SJCRH30 (cell line): ENCODE data around the gene GALNT7. TPM values are rescaled to one million over a fixed set of nuclear protein-coding genes. Genes with fewer than 3 reads are reported as not detected.
"Not testable (repeated sequence)": the region's sequence is repeated elsewhere in the genome, so short reads cannot be mapped to it uniquely, and the experiment has no call there.

Experiments used
- DNase-seq, 2 experiments: peaks; one replicate each; pipeline ENCODE4 v3.0.0-alpha.2; 2015 to 2020
- H3K27ac ChIP-seq: fragments of 250-450 bp; sonication (Bioruptor Pico); 2 replicates; pipeline ENCODE4 v1.5.1; 2020; ENCODE audit warnings: mild to moderate bottlenecking, moderate library complexity
- H3K27me3 ChIP-seq: fragments of 250-450 bp; sonication (Bioruptor Pico); 2 replicates; pipeline ENCODE4 v1.5.1; 2020; ENCODE audit warnings: mild to moderate bottlenecking, moderate library complexity
- H3K36me3 ChIP-seq: fragments of 250-450 bp; sonication (Bioruptor Pico); 2 replicates; pipeline ENCODE4 v1.5.1; 2020; ENCODE audit warnings: mild to moderate bottlenecking, moderate library complexity
- H3K4me1 ChIP-seq: fragments of 250-450 bp; sonication (Bioruptor Pico); 2 replicates; pipeline ENCODE4 v1.5.1; 2020; ENCODE audit warnings: mild to moderate bottlenecking, moderate library complexity
- H3K4me3 ChIP-seq: fragments of 250-450 bp; sonication (Bioruptor Pico); 2 replicates; pipeline ENCODE4 v1.5.1; 2020; ENCODE audit warnings: mild to moderate bottlenecking, moderate library complexity
- H3K9me3 ChIP-seq: fragments of 250-450 bp; sonication (Bioruptor Pico); replicated peaks from 2 replicates; pipeline ENCODE4 v1.5.1; 2020; ENCODE audit warnings: mild to moderate bottlenecking, moderate library complexity
- total RNA-seq: library from RNA; depleted of rRNA; stranded (reverse); fragments of >200 nt; shearing (Covaris generic); gene quantifications from 2 replicates; pipeline ENCODE4 v1.2.3, GENCODE V29; 2014

GALNT7 gene
- total RNA-seq, 1 experiment from 2014 or later: 48.4 TPM

DNA sequence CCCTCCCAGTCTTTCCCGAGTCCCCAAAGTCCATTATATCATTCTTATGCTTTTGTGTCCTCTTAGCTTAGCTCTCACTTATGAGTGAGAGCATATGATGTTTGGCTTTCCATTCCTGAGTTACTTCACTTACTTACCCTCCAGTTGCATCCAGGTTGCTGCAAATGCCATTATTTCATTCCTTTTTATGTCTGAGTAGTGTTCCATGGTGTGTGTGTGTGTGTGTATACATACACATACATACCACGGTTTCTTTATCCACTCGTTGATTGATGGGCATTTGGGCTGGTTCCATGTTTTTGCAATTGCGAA lies 50.5 kb downstream of the GALNT7 start:
- not testable (repeated sequence) for H3K27me3 ChIP-seq, H3K36me3 ChIP-seq, H3K9me3 ChIP-seq, H3K4me3 ChIP-seq, DNase-seq
- Histone ChIP-seq H3K4me1 (peaks cover 24% of the 10 kb centered on the region), H3K27ac (0 out of 2 replicates have a peak overlapping the region, but pooled peaks have one; percentile 3)

DNA sequence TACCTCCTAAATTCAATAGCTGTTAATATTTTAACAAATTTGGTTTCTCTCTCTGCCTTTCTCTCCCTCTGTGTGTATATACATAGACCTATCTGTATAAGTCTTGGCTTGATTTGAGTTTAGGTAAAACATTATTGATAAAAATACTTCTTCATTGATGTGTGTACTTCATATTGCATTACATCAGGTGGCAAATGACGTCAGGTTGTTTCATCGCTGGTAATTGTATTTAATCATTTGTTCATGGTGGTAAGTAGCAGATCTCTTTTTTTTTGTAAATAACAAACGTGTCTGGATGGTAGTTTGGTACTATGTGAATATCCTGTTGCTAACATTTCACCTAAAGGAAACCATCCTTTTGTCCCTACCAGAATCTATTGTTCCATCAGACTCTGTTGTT lies 55.1 kb downstream of the GALNT7 start:
- peaks cover 6% of the 10 kb centered on the region for H3K4me1 ChIP-seq
- H3K27ac ChIP-seq: no peak overlapping the region
- H3K4me3 ChIP-seq: no peak overlapping the region
- no peaks in the 10 kb centered on the region for H3K9me3 ChIP-seq
- H3K36me3 ChIP-seq: no peaks in the 10 kb centered on the region
- DNase-seq: no peak
- no peaks in the 10 kb centered on the region for H3K27me3 ChIP-seq

DNA sequence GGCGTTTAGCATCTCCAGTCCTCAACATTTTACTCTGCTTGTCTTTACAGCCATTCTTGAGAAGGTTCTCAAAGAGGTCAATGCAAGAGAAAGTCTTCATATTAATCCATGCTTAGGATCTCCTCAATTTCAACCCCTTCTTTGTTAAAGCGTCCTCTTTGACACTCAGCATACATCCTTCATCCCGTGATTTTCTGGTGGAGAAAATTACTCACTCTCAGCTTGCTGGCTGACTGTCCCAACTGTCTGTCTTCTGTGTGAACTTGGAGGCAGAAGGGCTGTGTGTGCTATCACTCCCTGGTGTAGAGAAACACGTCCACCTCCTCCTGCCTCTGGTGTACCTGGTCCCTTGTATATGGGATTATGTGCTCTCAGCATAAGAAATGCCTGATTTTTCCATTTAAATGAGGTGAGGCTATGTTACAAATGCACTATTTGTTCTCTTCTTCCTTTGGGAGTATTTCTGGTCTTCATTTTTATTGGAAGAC lies 57.8 kb downstream of the GALNT7 start:
- Histone ChIP-seq H3K36me3 (no peaks in the 10 kb centered on the region), H3K4me1 (no peaks in the 10 kb centered on the region), H3K9me3 (no peaks in the 10 kb centered on the region), H3K4me3 (no peak overlapping the region), H3K27me3 (no peaks in the 10 kb centered on the region), H3K27ac (no peak overlapping the region)
- DNase-seq: no peak

DNA sequence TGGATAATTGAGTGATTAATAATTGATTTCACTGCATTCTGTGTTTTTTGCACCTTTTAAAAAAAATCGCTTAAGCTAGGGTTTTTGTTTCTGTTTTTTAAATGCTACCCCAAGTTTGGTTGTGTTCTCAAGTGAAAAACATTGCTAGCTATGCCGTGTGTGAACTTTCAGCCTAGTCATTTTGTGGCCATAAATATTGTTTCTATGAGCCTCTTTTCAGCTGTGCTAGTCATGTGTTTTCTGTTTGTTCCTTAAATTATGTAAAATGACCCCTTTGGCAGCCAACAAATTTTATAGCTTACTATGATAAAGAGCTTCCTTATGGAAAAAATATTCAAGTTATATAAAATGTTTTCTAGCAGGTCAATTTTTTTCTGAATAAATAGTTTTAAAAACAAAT lies 59.1 kb downstream of the GALNT7 start:
- Histone ChIP-seq H3K9me3 (no peaks in the 10 kb centered on the region), H3K4me3 (no peak overlapping the region), H3K4me1 (no peaks in the 10 kb centered on the region), H3K36me3 (no peaks in the 10 kb centered on the region; the same call in 1 of the 2 replicates), H3K27ac (no peak overlapping the region), H3K27me3 (no peaks in the 10 kb centered on the region)
- no peak for DNase-seq

DNA sequence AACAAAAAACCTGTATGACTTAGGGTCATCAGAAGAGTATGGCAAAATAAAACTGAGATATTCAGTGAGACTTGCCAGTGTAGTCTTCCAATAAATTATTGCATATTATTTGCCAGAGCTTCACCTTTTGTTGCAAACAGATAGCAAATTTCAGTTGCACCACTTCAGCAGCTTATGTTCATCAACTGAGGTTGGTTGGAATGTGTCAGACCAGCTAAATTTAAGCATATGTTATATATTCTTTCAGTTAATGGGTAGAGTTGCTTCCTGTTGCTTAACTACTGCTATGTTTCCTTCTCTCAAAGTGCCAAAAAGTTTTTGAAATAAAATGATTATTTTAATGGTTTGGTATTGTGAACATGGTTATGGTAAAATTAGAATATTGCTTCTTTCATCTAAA lies 61.5 kb downstream of the GALNT7 start:
- Histone ChIP-seq H3K27me3 (no peaks in the 10 kb centered on the region), H3K4me3 (no peak overlapping the region), H3K4me1 (no peaks in the 10 kb centered on the region), H3K36me3 (no peaks in the 10 kb centered on the region; the same call in 1 of the 2 replicates), H3K27ac (no peak overlapping the region), H3K9me3 (no peaks in the 10 kb centered on the region)
- no peak for DNase-seq

DNA sequence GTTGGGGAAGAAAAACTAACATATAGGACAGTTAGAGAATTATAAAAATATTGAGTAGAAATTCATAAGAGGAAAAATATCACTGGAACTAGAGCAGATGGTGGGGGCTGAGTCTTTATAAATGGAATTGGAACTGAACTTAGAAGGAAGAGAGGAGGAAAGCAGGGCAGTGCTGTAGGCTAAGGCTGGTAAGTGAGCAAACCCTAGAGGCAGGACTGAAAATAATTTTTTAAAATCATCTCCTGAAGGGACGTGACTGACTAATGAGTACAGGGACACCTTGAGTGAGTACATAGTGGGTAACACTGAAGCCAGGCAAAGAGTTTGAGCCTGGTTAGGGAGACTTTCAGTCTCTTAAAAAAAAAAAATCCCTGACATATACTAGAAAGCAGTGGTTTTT lies 63.3 kb downstream of the GALNT7 start:
- H3K27me3 ChIP-seq: no peaks in the 10 kb centered on the region
- DNase-seq: no peak
- H3K36me3 ChIP-seq: no peaks in the 10 kb centered on the region; the same call in 1 of the 2 replicates
- no peak overlapping the region for H3K27ac ChIP-seq
- peaks cover 2% of the 10 kb centered on the region for H3K4me1 ChIP-seq
- no peaks in the 10 kb centered on the region for H3K9me3 ChIP-seq
- H3K4me3 ChIP-seq: no peak overlapping the region

DNA sequence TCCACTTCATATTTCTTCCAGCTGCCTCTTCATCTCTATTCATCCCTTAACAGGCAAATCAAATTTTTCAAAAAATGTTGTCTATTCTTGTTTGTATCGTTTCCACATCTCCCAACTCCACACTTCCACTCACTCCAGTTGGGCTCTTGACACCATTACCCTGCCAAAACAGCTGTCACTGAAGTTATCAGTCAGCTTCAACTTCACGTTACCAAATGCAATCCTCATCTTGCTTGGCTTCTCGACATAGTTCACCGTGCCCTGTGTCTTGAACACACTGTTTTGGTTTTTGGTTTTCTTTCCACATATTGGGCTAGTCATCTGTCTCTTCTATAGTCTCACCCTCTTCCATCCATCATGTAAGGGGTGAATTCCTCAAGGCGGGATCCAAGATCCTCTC lies 65.2 kb downstream of the GALNT7 start:
- no peak for DNase-seq
- Histone ChIP-seq H3K27ac (no peak overlapping the region), H3K27me3 (no peaks in the 10 kb centered on the region), H3K4me3 (no peak overlapping the region), H3K36me3 (no peaks in the 10 kb centered on the region; the same call in 1 of the 2 replicates), H3K9me3 (no peaks in the 10 kb centered on the region), H3K4me1 (peaks cover 17% of the 10 kb centered on the region)

DNA sequence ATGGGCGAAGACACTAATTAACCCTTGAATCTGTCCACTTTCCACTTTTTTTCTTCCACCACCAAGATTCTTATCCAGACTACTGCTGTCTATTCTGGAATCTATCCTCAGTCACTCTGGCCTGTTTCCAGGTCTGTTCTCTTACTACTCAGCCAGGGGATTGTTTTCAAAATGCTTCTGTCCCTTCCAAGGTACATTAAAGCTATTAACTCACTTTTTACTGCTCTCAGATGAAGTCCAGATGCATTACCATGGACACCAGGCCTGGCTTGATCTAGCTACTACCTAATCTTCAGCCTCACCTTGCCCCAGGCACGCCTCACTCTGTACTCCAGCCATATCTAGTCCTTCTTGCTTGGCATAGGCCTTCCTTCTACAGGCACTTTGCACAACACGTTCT lies 66.4 kb downstream of the GALNT7 start:
- no peak overlapping the region for H3K27ac ChIP-seq
- H3K9me3 ChIP-seq: no peaks in the 10 kb centered on the region
- H3K27me3 ChIP-seq: no peaks in the 10 kb centered on the region
- no peak overlapping the region for H3K4me3 ChIP-seq
- peaks cover 17% of the 10 kb centered on the region for H3K4me1 ChIP-seq
- no peak for DNase-seq
- H3K36me3 ChIP-seq: peaks cover 2% of the 10 kb centered on the region; the same call in 1 of the 2 replicates

DNA sequence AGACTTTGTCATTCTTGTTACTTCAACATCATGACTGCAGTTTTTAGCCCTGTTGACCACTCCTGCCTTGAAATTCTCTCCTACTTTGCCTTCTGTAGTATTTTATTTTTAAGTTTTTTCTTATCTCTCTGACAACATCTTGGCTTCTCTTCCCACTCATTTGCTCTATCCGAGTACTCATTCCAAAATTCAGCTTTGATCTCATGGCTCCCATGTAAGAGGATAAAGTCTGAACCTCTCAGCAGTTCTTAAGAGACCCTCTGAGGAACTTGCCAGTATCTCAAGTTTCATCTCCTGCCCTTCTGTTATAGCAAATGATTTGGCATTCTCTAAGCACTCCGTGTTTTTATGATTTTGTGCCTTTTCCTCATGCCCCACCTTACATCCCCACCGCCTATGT lies 67.7 kb downstream of the GALNT7 start:
- peaks cover 17% of the 10 kb centered on the region for H3K4me1 ChIP-seq
- no peaks in the 10 kb centered on the region for H3K27me3 ChIP-seq
- H3K27ac ChIP-seq: no peak overlapping the region
- H3K36me3 ChIP-seq: peaks cover 2% of the 10 kb centered on the region; the same call in 1 of the 2 replicates
- H3K4me3 ChIP-seq: no peak overlapping the region
- no peaks in the 10 kb centered on the region for H3K9me3 ChIP-seq
- no peak for DNase-seq

DNA sequence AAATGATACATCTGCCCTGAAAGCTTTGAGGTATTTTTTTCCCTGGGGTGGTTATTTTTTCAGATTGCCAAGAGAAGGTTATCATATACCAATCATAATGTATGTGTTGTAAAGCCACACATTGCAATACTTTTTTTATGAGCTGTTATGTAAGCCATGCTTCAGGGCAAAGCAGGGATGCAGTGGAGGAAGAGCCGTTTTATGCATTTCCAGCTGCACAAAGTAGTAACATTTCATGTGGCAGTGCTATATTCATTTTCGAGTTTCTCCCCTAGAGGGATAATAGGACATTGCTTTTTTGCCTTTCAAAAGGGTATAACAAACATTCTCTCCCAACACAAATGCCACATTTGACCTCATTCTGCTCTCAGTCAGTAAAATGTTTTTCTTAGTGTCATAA lies 68.5 kb downstream of the GALNT7 start:
- DNase-seq: no peak
- Histone ChIP-seq H3K27me3 (no peaks in the 10 kb centered on the region), H3K36me3 (peaks cover 2% of the 10 kb centered on the region; the same call in 1 of the 2 replicates), H3K4me3 (no peak overlapping the region), H3K9me3 (no peaks in the 10 kb centered on the region), H3K27ac (no peak overlapping the region), H3K4me1 (peaks cover 21% of the 10 kb centered on the region)

DNA sequence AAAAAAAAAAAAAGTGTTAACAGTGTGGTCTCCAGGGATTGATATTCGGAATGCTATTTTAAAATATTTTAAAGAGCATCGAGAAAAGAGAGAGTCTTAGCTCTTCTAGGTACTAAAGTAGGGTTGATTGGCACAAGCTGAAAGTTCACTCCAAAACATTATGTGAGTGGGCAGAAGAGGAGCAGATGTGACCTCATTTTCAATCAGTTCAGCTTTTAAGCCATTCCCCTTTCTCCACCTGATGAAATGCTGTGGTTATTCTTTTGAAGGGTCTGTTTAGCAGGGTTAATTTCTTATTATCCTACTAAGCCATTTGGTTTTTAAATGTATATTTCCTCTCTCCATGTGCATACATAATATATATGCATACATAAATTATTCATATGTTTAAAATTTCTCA lies 69.2 kb downstream of the GALNT7 start:
- Histone ChIP-seq H3K27ac (no peak overlapping the region), H3K4me1 (peaks cover 27% of the 10 kb centered on the region), H3K9me3 (no peaks in the 10 kb centered on the region), H3K36me3 (peaks cover 2% of the 10 kb centered on the region; the same call in 1 of the 2 replicates), H3K27me3 (no peaks in the 10 kb centered on the region), H3K4me3 (no peak overlapping the region)
- no peak for DNase-seq

DNA sequence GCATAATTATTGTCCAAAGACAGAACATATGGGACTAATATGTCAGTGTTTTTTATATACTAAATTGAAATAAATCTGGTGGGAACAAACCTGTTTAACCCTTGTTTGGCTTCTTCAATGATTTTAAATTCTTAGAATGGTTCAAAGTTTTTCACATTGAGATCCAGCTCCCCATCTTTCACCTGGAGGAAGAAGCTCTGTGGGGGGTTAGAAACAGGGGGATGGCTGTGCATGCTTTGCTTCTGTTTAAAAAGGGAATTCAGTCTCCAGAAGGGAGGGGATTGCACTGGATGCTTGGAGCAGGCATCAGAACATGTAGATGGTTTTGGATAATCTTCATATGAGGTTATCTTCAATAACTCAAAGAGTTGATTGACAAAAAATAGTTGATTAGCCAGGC lies 72.1 kb downstream of the GALNT7 start:
- Histone ChIP-seq H3K36me3 (0 out of 2 replicates have a peak, but pooled peaks cover 2% of the 10 kb centered on the region), H3K27me3 (no peaks in the 10 kb centered on the region), H3K4me3 (no peak overlapping the region), H3K27ac (no peak overlapping the region), H3K4me1 (peaks cover 43% of the 10 kb centered on the region), H3K9me3 (no peaks in the 10 kb centered on the region)
- no peak for DNase-seq

DNA sequence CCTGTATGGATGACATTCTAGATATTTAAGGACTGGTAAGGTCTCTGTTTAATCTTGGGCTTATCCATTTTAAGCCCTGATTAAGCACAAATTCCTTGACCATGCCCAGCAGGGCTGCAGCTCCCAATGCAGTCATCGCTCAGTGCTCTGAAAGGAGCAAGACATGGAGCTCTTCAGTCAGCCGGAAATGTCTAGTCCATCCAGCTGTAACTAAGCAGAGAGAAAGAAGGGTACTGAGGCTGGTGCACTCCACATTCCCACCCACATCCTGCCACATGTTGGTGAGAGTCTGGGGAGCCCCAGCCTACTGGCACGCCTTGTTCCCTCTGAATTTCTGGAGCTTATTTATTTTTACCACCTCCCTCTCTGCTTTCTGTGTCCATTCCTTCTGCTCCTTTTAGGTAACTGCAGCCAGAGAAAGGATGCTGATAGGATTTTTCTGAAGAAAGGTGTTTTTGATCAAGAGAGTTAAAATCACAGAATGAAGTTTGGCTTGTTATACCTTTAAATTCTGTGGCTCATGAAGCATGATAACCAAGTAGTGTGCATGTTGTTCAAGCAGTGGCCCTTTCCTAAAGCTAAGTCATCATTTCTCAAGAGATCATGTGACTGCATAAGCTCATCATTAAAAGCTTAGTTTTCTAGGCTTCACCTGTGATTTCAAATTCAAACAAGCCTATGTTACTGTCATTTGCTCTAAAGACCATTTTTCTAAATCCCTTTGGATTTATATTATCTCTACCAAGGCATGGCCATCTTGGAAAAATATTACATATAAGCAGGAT lies 74.0 kb downstream of the GALNT7 start:
- DNase-seq: no peak
- 0 out of 2 replicates have a peak, but pooled peaks cover 2% of the 10 kb centered on the region for H3K36me3 ChIP-seq
- H3K4me3 ChIP-seq: no peak overlapping the region
- peaks cover 44% of the 10 kb centered on the region for H3K4me1 ChIP-seq
- H3K27me3 ChIP-seq: no peaks in the 10 kb centered on the region
- H3K27ac ChIP-seq: peak overlapping the region; percentile 41
- H3K9me3 ChIP-seq: no peaks in the 10 kb centered on the region

DNA sequence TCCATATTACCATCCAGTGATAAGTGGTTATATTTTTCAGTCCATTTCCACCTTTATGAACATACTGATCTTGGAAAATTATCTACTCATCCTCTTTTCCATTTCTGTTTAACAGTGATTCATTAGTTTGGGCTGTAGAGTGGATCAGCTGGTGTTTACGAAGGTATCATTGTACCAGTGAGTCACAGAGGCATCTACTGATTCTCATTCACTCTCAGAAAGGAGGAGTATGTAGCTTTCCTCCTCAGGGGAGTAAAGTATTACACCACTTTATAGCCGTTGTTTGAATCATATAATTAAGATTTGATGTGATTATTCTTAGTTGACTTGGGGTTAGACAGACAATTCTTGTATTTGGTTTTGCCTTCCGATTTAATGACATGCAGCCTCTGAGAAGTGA lies 74.7 kb downstream of the GALNT7 start:
- Histone ChIP-seq H3K9me3 (no peaks in the 10 kb centered on the region), H3K27me3 (no peaks in the 10 kb centered on the region), H3K27ac (peak overlapping the region; percentile 41), H3K4me3 (no peak overlapping the region), H3K36me3 (0 out of 2 replicates have a peak, but pooled peaks cover 2% of the 10 kb centered on the region), H3K4me1 (peaks cover 47% of the 10 kb centered on the region)
- DNase-seq: peak in 1 of 2 experiments; percentile 29

DNA sequence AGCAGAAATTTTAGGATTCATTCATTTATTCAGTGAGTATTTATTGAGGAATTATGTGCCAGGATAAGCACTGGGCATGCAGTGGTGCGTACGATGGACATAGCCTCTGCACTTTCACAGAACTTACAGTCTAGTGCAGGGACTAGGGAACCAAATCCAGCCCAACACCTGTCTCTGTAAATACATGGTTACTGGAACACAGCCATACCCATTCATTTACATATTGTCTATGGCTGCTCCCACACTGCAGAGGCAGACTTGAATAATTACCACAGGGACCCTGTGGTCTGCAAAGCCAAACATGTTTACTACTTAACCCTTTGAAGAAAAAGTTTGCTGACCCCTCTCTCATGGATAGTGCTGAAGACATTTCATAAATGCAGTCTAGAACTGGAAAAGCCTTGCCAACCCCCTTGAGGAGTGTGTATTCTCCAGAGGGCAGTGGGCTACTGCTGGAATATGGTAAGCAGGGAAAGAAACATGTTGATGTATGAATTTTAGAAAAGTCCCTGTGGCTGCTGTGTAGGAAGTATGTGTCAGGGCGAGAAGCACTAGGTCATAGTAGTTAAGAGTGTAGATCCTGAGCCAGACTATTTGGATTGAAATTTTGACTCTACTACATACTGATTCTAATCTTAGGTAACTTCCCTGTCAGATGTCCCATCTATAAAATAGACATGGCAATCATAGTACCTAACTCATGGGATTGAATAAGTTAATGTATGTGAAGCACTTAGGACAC lies 75.5 kb downstream of the GALNT7 start:
- Histone ChIP-seq H3K27ac (peak overlapping the region; percentile 41), H3K27me3 (no peaks in the 10 kb centered on the region), H3K36me3 (0 out of 2 replicates have a peak, but pooled peaks cover 2% of the 10 kb centered on the region), H3K4me1 (peaks cover 45% of the 10 kb centered on the region), H3K9me3 (no peaks in the 10 kb centered on the region), H3K4me3 (no peak overlapping the region)
- peak; percentile 31 to 76 for DNase-seq
